NCI-H2107 treated with DMSO at 0.1 percent for 48 hours (cell line): ENCODE data around the gene VTN.

Experiments used
- DNase-seq: peaks from one replicate; lab custom pipeline; 2025; ENCODE audit not compliant: unreplicated experiment; lab: John Stamatoyannopoulos, UW

The VTN gene

GRCh38 chr17:28370035-28370743, at the start of gene VTN:
TSS of gene VTN (minus strand) at chr17:28370307. CDS start at chr17:28370203, 104 bp downstream.
- DNase-seq = no peak

GRCh38 chr17:28416703-28417311, 46.7 kb upstream of the VTN start:
- DNase-seq = peak; percentile 83

GRCh38 chr17:28415886-28416285, 45.8 kb upstream of the VTN start:
- DNase-seq = no peak

- no peak for DNase-seq
Measured at GRCh38 chr17:28413804-28414203, 43.7 kb upstream of the VTN start.

- DNase-seq = no peak
Measured at GRCh38 chr17:28412099-28412498, 42.0 kb upstream of the VTN start.

- DNase-seq = no peak
Measured at GRCh38 chr17:28407974-28408306, 37.8 kb upstream of the VTN start.

- no peak for DNase-seq
Measured at GRCh38 chr17:28407130-28407973, 37.2 kb upstream of the VTN start.

- peak; percentile 9 for DNase-seq
Measured at GRCh38 chr17:28406473-28406814, 36.3 kb upstream of the VTN start.

- peak; percentile 23 for DNase-seq
Measured at GRCh38 chr17:28405632-28406472, 35.7 kb upstream of the VTN start, which contains the start of gene SLC46A1. TSS of gene SLC46A1 (minus strand) at chr17:28406212. CDS start at chr17:28406114, 98 bp downstream.

- no peak for DNase-seq
Measured at GRCh38 chr17:28404812-28405570, 34.9 kb upstream of the VTN start.

GRCh38 chr17:28404461-28404811, 34.3 kb upstream of the VTN start:
- DNase-seq = no peak

- DNase-seq = no peak
Measured at GRCh38 chr17:28404007-28404406, 33.9 kb upstream of the VTN start.

- DNase-seq = no peak
Measured at GRCh38 chr17:28402844-28403243, 32.7 kb upstream of the VTN start.

GRCh38 chr17:28402224-28402630, 32.1 kb upstream of the VTN start:
- DNase-seq = no peak

- DNase-seq = no peak
Measured at GRCh38 chr17:28399808-28400207, 29.7 kb upstream of the VTN start.

- DNase-seq = no peak
Measured at GRCh38 chr17:28398280-28398981, 28.3 kb upstream of the VTN start.

GRCh38 chr17:28397687-28398279, 27.7 kb upstream of the VTN start:
- no peak for DNase-seq

- DNase-seq = no peak
Measured at GRCh38 chr17:28397275-28397674, 27.2 kb upstream of the VTN start.

- DNase-seq = no peak
Measured at GRCh38 chr17:28396635-28397239, 26.6 kb upstream of the VTN start.
